Gastrocnemius medialis (tissue), 4 donors: ENCODE measurements around the gene MYOM1. TPM values are rescaled to one million over a fixed set of nuclear protein-coding genes. Genes with fewer than 3 reads are reported as not detected.
A peak's percentile ranks its signal among the peaks of the same experiment; 100 is the strongest.

ENCODE experiments used
- ATAC-seq, 2 donors: fragments of 150-250 bp; one replicate each; pipeline ENCODE4 v1.9.1; 2016
- DNase-seq, 2 donors: peaks; one replicate each; pipeline ENCODE4 v3.0.0-alpha.2; 2019
- H3K27ac ChIP-seq, 4 donors: fragments of 200-600 bp; sonication (generic); 1 replicate in 1 of 4; 2 replicates in 3 of 4; pipeline ENCODE4 v1.5.1; 2016 to 2018; ENCODE audit warnings: mild to moderate bottlenecking in 2 of 4, moderate library complexity in 1 of 4
- H3K27me3 ChIP-seq, 3 donors: fragments of 200-600 bp; sonication (generic) in 2 of 3; 1 replicate in 1 of 3; 2 replicates in 2 of 3; pipeline versions ENCODE4 v1.5.1 to v1.6.0; 2016 to 2019; ENCODE audit warnings: mild to moderate bottlenecking in 1 of 3, moderate library complexity in 1 of 3
- H3K36me3 ChIP-seq, 2 donors: fragments of 200-600 bp; sonication (generic) in 1 of 2; one replicate each; pipeline ENCODE4 v1.5.1; 2017 to 2018
- H3K4me1 ChIP-seq, 2 donors: fragments of 200-600 bp; sonication (generic) in 1 of 2; one replicate each; pipeline ENCODE4 v1.5.1; 2016 to 2017; ENCODE audit warnings: mild to moderate bottlenecking in 2 of 2
- H3K4me3 ChIP-seq, 4 donors: fragments of 200-600 bp; sonication (generic) in 3 of 4; 1 replicate in 1 of 4; 2 replicates in 3 of 4; pipeline ENCODE4 v1.5.1; 2016 to 2019; ENCODE audit warnings: mild to moderate bottlenecking in 2 of 4
- H3K9me3 ChIP-seq, 3 donors: fragments of 200-600 bp; sonication (generic) in 2 of 3; 1 replicate in 1 of 3; 2 replicates in 2 of 3; pipeline ENCODE4 v1.5.1; 2016 to 2019
- POLR2A ChIP-seq, 2 donors: fragments of 450-650 bp; IDR thresholded peaks; one replicate each; pipeline ENCODE4 v1.6.1; 2017; ENCODE audit warnings: antibody characterized with exemption in 2 of 2, mild to moderate bottlenecking in 2 of 2, moderate library complexity in 2 of 2
- in situ Hi-C, 4 donors: fragments of 200-750 bp; cut with MboI; loops; one replicate each; pipeline versions ENCODE4 v1.15.0 to v1.8.0; 2017; ENCODE audit warnings: low sequenced_read_pairs in 4 of 4
- intact Hi-C: fragments of 100-400 bp; cut with DNase I; formaldehyde crosslinking; loops from one replicate; pipeline ENCODE4 v1.15.1; 2023; ENCODE audit warnings: low total_unique reads
- total RNA-seq, 4 donors: library from RNA; depleted of rRNA; stranded (reverse); fragments of >200 nt; gene quantifications; one replicate each; pipeline versions ENCODE4 v1.1.0 to v1.2.3, GENCODE V29; 2016
- TF ChIP-seq, protein P1 (sequence below), 5 experiments: fragments of 450-650 bp in 3 of 5; fragments of 200-600 bp in 2 of 5; sonication (generic) in 2 of 5; IDR thresholded peaks in 4 of 5; conservative IDR thresholded peaks in 1 of 5; 1 replicate in 4 of 5; 2 replicates in 1 of 5; pipeline ENCODE4 v1.5.1; 2016 to 2019; ENCODE audit warnings: antibody characterized with exemption in 5 of 5, mild to moderate bottlenecking in 3 of 5, moderate library complexity in 3 of 5

MYOM1 gene
- total RNA-seq, 4 donors from 2014 or later, result 245 to 307 (median 273) TPM

DNA sequence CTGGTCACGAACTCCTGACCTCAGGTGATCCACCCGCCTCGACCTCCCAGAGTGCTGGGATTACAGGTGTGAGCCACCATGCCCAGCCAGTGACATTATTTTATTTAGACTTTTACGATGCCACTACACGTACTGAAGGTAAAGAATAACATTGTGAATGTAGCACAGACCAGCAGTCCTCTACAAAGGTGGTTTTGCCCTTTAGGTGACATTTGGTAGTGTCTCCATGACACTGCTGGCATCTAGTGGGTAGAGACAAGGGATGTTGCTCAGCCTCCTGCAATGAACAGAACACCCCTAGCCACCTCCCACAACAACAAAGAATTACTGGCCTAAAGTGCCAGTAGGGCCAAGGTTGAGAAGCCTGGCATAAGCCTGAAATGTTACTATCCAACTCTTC lies 69.5 kb downstream of the MYOM1 start:
- in situ Hi-C loops (loop anchor here in 3 of 4 donors (10.0 to 25.0 kb wide), 2 partner anchors 95 to 588 kb away; partner anchors contain the start of genes MYL12A (in 2 of the 3), METTL4 (in 1 of the 3) and NDC80 (in 1 of the 3)), intact Hi-C loops (no loop called here)
- Histone ChIP-seq H3K4me3 (no peak overlapping the region), H3K27ac (peak overlapping the region in 3 of 4 donors; percentile 14 to 47 (median 22)), H3K9me3 (no peaks in the 10 kb centered on the region), H3K4me1 (peaks cover 10 to 11% of the 10 kb centered on the region in 2 donors), H3K36me3 (peaks cover 0 to 20% of the 10 kb centered on the region in 2 donors), H3K27me3 (no peaks in the 10 kb centered on the region)
- TF ChIP-seq POLR2A (IDR thresholded peaks at IDR 0.05), result no peak
- TF ChIP-seq, protein P1, sequence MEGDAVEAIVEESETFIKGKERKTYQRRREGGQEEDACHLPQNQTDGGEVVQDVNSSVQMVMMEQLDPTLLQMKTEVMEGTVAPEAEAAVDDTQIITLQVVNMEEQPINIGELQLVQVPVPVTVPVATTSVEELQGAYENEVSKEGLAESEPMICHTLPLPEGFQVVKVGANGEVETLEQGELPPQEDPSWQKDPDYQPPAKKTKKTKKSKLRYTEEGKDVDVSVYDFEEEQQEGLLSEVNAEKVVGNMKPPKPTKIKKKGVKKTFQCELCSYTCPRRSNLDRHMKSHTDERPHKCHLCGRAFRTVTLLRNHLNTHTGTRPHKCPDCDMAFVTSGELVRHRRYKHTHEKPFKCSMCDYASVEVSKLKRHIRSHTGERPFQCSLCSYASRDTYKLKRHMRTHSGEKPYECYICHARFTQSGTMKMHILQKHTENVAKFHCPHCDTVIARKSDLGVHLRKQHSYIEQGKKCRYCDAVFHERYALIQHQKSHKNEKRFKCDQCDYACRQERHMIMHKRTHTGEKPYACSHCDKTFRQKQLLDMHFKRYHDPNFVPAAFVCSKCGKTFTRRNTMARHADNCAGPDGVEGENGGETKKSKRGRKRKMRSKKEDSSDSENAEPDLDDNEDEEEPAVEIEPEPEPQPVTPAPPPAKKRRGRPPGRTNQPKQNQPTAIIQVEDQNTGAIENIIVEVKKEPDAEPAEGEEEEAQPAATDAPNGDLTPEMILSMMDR (IDR thresholded peaks at IDR 0.05 in 4 of 5, conservative IDR thresholded peaks at IDR 0.05 in 1 of 5), result no peak
- ATAC-seq (no peak), DNase-seq (no peak)

DNA sequence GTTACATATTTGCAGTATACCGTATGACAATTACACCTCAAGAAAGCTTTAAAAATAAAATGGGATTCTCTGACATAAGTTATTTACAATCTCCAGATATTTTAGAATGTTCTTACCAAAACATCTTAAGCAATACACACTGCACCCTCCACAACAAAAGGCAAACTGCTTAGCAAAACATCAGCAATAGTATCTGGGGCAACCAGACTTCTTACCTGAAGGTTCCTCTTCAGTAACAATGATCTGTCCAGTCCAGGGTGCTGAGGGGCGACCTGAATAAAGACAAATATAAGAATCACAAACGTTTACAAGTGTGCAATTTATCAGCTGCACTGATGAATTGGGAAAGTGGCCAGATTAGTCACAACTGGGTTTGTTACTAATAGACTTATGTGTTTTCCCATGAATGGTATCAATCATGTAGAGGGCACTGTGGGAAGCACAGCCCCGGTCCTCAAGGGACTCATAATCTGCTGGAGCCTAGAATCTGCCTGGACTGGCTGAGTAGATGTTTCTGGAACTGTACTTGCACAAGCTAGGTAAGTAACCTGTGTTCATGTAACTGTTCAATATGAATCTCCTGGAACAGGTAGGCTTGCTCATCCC lies 70.7 kb downstream of the MYOM1 start:
- Histone ChIP-seq H3K36me3 (peaks cover 0 to 17% of the 10 kb centered on the region in 2 donors), H3K4me3 (no peak overlapping the region), H3K9me3 (no peaks in the 10 kb centered on the region), H3K27me3 (no peaks in the 10 kb centered on the region), H3K4me1 (peaks cover 5 to 10% of the 10 kb centered on the region in 2 donors), H3K27ac (peak overlapping the region in 3 of 4 donors; percentile 22 to 54 (median 31))
- in situ Hi-C loops (loop anchor here in 3 of 4 donors (10.0 to 25.0 kb wide), 2 partner anchors 212 to 214 kb away; no protein-coding TSS in a partner anchor), intact Hi-C loops (loop anchor here (5.0 kb wide), 1 partner anchor 43 kb away; no protein-coding TSS in a partner anchor)
- ATAC-seq (no peak), DNase-seq (no peak)
- no peak for TF ChIP-seq POLR2A (IDR thresholded peaks at IDR 0.05)
- TF ChIP-seq, protein P1 (IDR thresholded peaks at IDR 0.05 in 4 of 5, conservative IDR thresholded peaks at IDR 0.05 in 1 of 5), result no peak

DNA sequence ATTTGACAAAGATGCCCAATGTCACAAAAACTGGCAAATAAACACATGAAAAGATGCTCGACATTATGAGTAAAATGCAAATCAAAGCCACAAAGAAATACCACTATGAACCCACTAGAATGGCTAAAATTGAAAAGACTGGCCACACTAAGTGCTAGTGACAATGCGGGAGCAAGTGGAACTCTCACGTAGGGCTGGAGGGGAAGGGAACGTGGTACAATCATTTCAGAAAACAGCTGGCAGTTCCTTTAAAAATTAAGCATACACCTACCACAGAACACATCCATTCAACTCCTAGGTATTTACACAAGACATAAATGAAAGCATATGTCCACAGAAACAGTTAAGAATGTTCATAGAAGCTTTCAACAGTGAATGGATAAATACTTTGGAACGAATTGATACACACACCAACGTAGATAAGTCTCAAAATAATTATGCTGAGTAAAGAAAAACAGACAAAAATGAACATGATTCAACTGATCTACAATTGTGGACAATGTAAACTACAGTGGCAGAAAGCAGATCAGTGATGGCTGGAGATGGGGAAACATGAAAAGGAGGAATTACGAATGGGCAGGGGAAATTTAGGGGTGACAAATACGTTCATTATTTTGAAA lies 71.7 kb downstream of the MYOM1 start:
- H3K27me3 ChIP-seq, result no peaks in the 10 kb centered on the region
- ATAC-seq, result no peak
- H3K9me3 ChIP-seq, result no peaks in the 10 kb centered on the region
- H3K27ac ChIP-seq, result peak overlapping the region in 2 of 4 donors; percentile 38 to 39
- no peak for DNase-seq
- intact Hi-C loops (loop anchor here (5.0 kb wide), 1 partner anchor 44 kb away; no protein-coding TSS in a partner anchor), in situ Hi-C loops (loop anchor here in 3 of 4 donors (10.0 to 25.0 kb wide), 2 partner anchors 211 to 213 kb away; no protein-coding TSS in a partner anchor)
- TF ChIP-seq, protein P1 (IDR thresholded peaks at IDR 0.05 in 4 of 5, conservative IDR thresholded peaks at IDR 0.05 in 1 of 5), result no peak
- no peak for TF ChIP-seq POLR2A (IDR thresholded peaks at IDR 0.05)
- H3K4me1 ChIP-seq, result peaks cover 4 to 5% of the 10 kb centered on the region in 2 donors
- H3K4me3 ChIP-seq, result no peak overlapping the region
- peaks cover 0 to 8% of the 10 kb centered on the region in 2 donors for H3K36me3 ChIP-seq

DNA sequence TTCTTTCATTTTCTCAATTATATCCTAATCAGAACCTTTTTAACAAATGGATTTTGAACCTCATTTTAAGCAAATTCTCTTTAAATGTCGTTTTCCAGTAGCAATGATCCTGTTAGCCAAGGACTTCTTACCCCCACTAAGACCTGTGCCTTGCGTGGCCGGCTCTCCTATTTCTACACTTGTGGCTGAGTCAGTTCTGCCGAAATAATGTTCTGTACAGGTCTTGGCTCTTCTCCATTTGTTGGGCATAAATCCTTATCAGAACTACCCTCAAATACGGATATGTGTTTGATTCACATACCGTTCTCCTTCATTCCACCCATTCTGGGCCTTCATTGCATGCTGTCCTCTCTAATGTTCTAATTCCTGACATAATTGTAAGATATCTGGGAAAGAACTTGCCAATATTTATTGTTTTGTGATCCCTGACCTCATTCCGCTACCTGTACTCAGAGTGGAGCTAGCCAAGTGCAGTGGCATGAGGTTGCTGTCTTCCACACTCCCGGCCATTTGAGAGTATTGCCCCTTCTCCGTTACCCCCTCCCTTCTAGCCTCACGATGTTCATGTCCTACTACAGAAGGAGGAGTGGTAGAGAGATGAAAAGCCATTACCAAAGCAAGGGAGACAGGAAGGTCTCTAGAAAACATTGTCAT lies 78.7 kb downstream of the MYOM1 start:
- intact Hi-C loops, result no loop called here

More for the DNA sequence above, 78.7 kb downstream of the MYOM1 start:
- H3K36me3 ChIP-seq, result peaks cover 0 to 6% of the 10 kb centered on the region in 2 donors
- DNase-seq (peak; percentile 57 to 74), ATAC-seq (peak; percentile 95 to 96)
- no peak for TF ChIP-seq POLR2A (IDR thresholded peaks at IDR 0.05)
- TF ChIP-seq, protein P1 (IDR thresholded peaks at IDR 0.05 in 4 of 5, conservative IDR thresholded peaks at IDR 0.05 in 1 of 5), result no peak
- no peaks in the 10 kb centered on the region for H3K9me3 ChIP-seq
- no peak overlapping the region for H3K4me3 ChIP-seq
- H3K27me3 ChIP-seq, result no peaks in the 10 kb centered on the region
- peak overlapping the region; percentile 65 to 82 (median 76) for H3K27ac ChIP-seq
- in situ Hi-C loops, result loop anchor here in 3 of 4 donors (10.0 to 25.0 kb wide), 2 partner anchors 204 to 206 kb away; no protein-coding TSS in a partner anchor
- H3K4me1 ChIP-seq, result peaks cover 9 to 39% of the 10 kb centered on the region in 2 donors
